Measurements from ENCODE around the gene KRTAP10-8. TPM values are rescaled to one million over a fixed set of nuclear protein-coding genes. Genes with fewer than 3 reads are reported as not detected.

KRTAP10-8 gene
- total RNA-seq, 1 experiment from 2014 or later, result not detected

DNA sequence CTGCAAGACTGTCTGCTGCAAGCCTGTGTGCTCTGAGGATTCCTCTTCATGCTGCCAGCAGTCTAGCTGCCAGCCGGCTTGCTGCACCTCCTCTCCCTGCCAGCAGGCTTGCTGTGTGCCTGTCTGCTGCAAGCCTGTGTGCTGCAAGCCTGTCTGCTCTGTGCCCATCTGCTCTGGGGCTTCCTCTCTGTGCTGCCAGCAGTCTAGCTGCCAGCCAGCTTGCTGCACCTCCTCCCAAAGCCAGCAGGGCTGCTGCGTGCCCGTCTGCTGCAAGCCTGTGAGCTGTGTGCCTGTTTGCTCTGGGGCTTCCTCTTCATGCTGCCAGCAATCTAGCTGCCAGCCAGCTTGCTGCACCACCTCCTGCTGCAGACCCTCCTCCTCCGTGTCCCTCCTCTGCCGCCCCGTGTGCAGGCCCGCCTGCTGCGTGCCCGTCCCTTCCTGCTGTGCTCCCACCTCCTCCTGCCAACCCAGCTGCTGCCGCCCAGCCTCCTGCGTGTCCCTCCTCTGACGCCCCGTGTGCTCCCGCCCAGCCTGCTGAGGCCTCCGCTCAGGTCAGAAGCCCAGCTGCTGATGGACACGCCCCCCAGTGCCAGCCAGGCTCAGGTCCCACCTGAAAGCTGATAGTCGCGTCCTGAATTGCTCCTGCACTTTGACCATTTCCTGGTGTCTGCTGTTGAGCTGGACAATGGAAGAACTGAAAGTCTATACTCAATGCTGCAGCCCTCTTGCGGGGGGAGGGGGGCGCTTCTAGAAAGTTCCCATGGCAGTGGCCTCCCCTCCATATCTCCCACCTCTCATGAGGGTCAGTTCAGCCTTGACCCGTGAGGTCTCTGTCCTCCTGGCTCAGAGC is 37.2 kb upstream of the KRTAP10-8 start:
- intact Hi-C loops (cut with micrococcal nuclease), result no loop called here
- CTCF ChIA-PET, result interaction anchor here (0.7 to 1.5 kb wide), 2 partner anchors 10 to 168 kb away, joined by 3 to 4 read pairs; no protein-coding TSS in a partner anchor
- BruUV-seq (replicated peaks), result no TSS peak
- Histone ChIP-seq H3K9me3 (ENCODE audit: low read length) (peaks cover 5% of the 10 kb centered on the region; the same call in 1 of the 2 replicates), H3K9me2 (replicated peaks; ENCODE audit: low read length) (no peaks in the 10 kb centered on the region), H3K4me3 (ENCODE audit: low read length) (no peak overlapping the region), H2AFZ (ENCODE audit: low read length) (no peak overlapping the region), H3K4me1 (ENCODE audit: insufficient read depth, low read length) (peaks cover 6% of the 10 kb centered on the region), H3K36me3 (ENCODE audit: low read depth, low read length) (no peaks in the 10 kb centered on the region), H3F3A (ENCODE audit: low read length, unreplicated experiment) (no peaks in the 10 kb centered on the region), H3K9ac (ENCODE audit: low read length) (no peak overlapping the region), H3K4me2 (ENCODE audit: low read length) (no peak overlapping the region), H3K79me2 (ENCODE audit: low read length) (no peaks in the 10 kb centered on the region), H3K27ac (ENCODE audit: low read length) (no peak overlapping the region), H4K20me1 (ENCODE audit: low read length) (no peaks in the 10 kb centered on the region), H3K27me3 (ENCODE audit: low read length) (no peaks in the 10 kb centered on the region)
- POLR2A ChIA-PET (ENCODE audit: unreplicated experiment), result no interaction called here
- peak; percentile 14 for DNase-seq
- ATAC-seq, result peak; percentile 27
- TF ChIP-seq CTCF (conservative IDR thresholded peaks at IDR 0.05; ENCODE audit: low read depth, low read length) (no peak), EZH2 (IDR thresholded peaks at IDR 0.05; ENCODE audit: low read length, unreplicated experiment) (no peak), EZH2phosphoT487 (IDR thresholded peaks at IDR 0.05; ENCODE audit: borderline replicate concordance, low read length) (no peak)

- Histone ChIP-seq H3K9ac (ENCODE audit: low read length) (no peak overlapping the region), H3K27ac (ENCODE audit: low read length) (no peak overlapping the region), H3K27me3 (ENCODE audit: low read length) (no peaks in the 10 kb centered on the region), H3K9me2 (replicated peaks; ENCODE audit: low read length) (no peaks in the 10 kb centered on the region), H3K36me3 (ENCODE audit: low read depth, low read length) (no peaks in the 10 kb centered on the region), H3K4me2 (ENCODE audit: low read length) (no peak overlapping the region), H3K4me1 (ENCODE audit: insufficient read depth, low read length) (peaks cover 13% of the 10 kb centered on the region), H3K79me2 (ENCODE audit: low read length) (no peaks in the 10 kb centered on the region), H4K20me1 (ENCODE audit: low read length) (no peaks in the 10 kb centered on the region), H3F3A (ENCODE audit: low read length, unreplicated experiment) (no peaks in the 10 kb centered on the region), H3K9me3 (ENCODE audit: low read length) (peaks cover 5% of the 10 kb centered on the region; the same call in 1 of the 2 replicates), H3K4me3 (ENCODE audit: low read length) (no peak overlapping the region), H2AFZ (ENCODE audit: low read length) (no peak overlapping the region)
- ChIA-PET POLR2A (ENCODE audit: unreplicated experiment) (no interaction called here), CTCF (interaction anchor here (1.5 kb wide), 1 partner anchor 167 kb away, joined by 4 read pairs; no protein-coding TSS in a partner anchor)
- ATAC-seq (no peak), DNase-seq (no peak)
- BruUV-seq (replicated peaks), result no TSS peak
- intact Hi-C loops (cut with micrococcal nuclease), result no loop called here
- no peak for TF ChIP-seq CTCF (conservative IDR thresholded peaks at IDR 0.05; ENCODE audit: low read depth, low read length)
- TF ChIP-seq EZH2 (IDR thresholded peaks at IDR 0.05; ENCODE audit: low read length, unreplicated experiment), result no peak
- TF ChIP-seq EZH2phosphoT487 (IDR thresholded peaks at IDR 0.05; ENCODE audit: borderline replicate concordance, low read length), result no peak
Observed at GRCh38 chr21:44575307-44576024, 36.4 kb upstream of the KRTAP10-8 start.
